SK-N-SH (cell line): Measurements from ENCODE around the gene TOM1L2. TPM values are rescaled to one million over a fixed set of nuclear protein-coding genes. Genes with fewer than 3 reads are reported as not detected.

ENCODE experiments used
- CTCF ChIA-PET: fragments of 300-600, 350-600 bp; formaldehyde crosslinking; extraction: SDS; loops from one replicate; lab custom pipeline; 2021; lab: Yijun Ruan, JAX
- POLR2A ChIA-PET: fragments of 350-600 bp; sonication (Branson Sonifier 250); formaldehyde crosslinking; extraction: SDS; loops from one replicate; lab custom pipeline; 2020; ENCODE audit warnings: antibody characterized with exemption, inconsistent platforms; lab: Yijun Ruan, JAX
- DNase-seq: peaks from one replicate; pipeline ENCODE4 v3.0.0; 2012
- H2AFZ ChIP-seq: fragments of 200-600 bp; sonication (generic); 2 replicates; pipeline ENCODE4 v1.8.1; 2016; ENCODE audit warnings: antibody characterized with exemption, mild to moderate bottlenecking, low read depth
- H3F3A ChIP-seq: fragments of 200-600 bp; sonication (generic); replicated peaks from 2 replicates; pipeline ENCODE3; 2016; ENCODE audit warnings: antibody characterized with exemption, mild to moderate bottlenecking; ENCODE audit not compliant: insufficient read depth
- H3K27ac ChIP-seq, 2 experiments: fragments of 200-500 bp in 1 of 2; fragments of 200-600 bp in 1 of 2; sonication (Bioruptor generic) in 1 of 2; sonication (generic), shearing (Covaris generic) in 1 of 2; 2 replicates each; pipeline versions ENCODE4 v1.5.1 to v1.6.1; 2014 to 2016; ENCODE audit warnings: low read depth in 2 of 2, inconsistent platforms in 1 of 2, low read length in 1 of 2, mild to moderate bottlenecking in 1 of 2, mixed read lengths in 1 of 2
- H3K27me3 ChIP-seq: fragments of 200-600 bp; sonication (generic), shearing (Covaris generic); 2 replicates; pipeline ENCODE4 v1.6.1; 2016; ENCODE audit warnings: mixed run types; ENCODE audit not compliant: insufficient read depth
- H3K36me3 ChIP-seq, 2 experiments: fragments of 200-500 bp in 1 of 2; fragments of 200-600 bp in 1 of 2; sonication (Bioruptor generic) in 1 of 2; sonication (generic) in 1 of 2; replicated peaks in 1 of 2; 2 replicates each; pipeline versions ENCODE3 to v1.5.1; 2014 to 2016; ENCODE audit warnings: low read length in 1 of 2, mild to moderate bottlenecking in 1 of 2; ENCODE audit not compliant: insufficient read depth in 2 of 2, control insufficient read depth in 1 of 2
- H3K4me1 ChIP-seq, 2 experiments: fragments of 200-500 bp in 1 of 2; fragments of 200-600 bp in 1 of 2; sonication (Bioruptor generic) in 1 of 2; sonication (generic), shearing (Covaris generic) in 1 of 2; 2 replicates each; pipeline versions ENCODE4 v1.5.1 to v1.6.1; 2014 to 2016; ENCODE audit warnings: low read depth in 1 of 2, low read length in 1 of 2, mixed run types in 1 of 2; ENCODE audit not compliant: insufficient read depth in 2 of 2, control insufficient read depth in 1 of 2
- H3K4me2 ChIP-seq: fragments of 200-600 bp; sonication (generic), shearing (Covaris generic); 2 replicates; pipeline ENCODE4 v1.6.1; 2017; ENCODE audit warnings: mixed run types
- H3K4me3 ChIP-seq, 2 experiments: fragments of 200-500 bp in 1 of 2; fragments of 200-600 bp in 1 of 2; sonication (Bioruptor generic) in 1 of 2; sonication (generic), shearing (Covaris generic) in 1 of 2; 2 replicates each; pipeline versions ENCODE4 v1.5.1 to v1.8.1; 2014 to 2016; ENCODE audit warnings: low read depth in 2 of 2, inconsistent platforms in 1 of 2, low read length in 1 of 2, mild to moderate bottlenecking in 1 of 2, mixed read lengths in 1 of 2, moderate library complexity in 1 of 2
- H3K79me2 ChIP-seq: fragments of 200-600 bp; sonication (generic); 2 replicates; pipeline ENCODE4 v1.8.1; 2017; ENCODE audit warnings: mild to moderate bottlenecking; ENCODE audit not compliant: insufficient read depth
- H3K9ac ChIP-seq: fragments of 200-600 bp; sonication (generic); 2 replicates; pipeline ENCODE4 v1.6.1; 2017; ENCODE audit warnings: mixed run types
- H3K9me2 ChIP-seq: fragments of 200-600 bp; sonication (generic); 2 replicates; pipeline ENCODE4 v1.6.1; 2017; ENCODE audit warnings: mixed run types
- H3K9me3 ChIP-seq: fragments of 200-600 bp; sonication (generic); 2 replicates; pipeline ENCODE4 v1.6.1; 2017; ENCODE audit warnings: mixed run types, mild to moderate bottlenecking, moderate library complexity
- H4K20me1 ChIP-seq: fragments of 200-600 bp; sonication (generic); 2 replicates; pipeline ENCODE4 v1.6.1; 2017; ENCODE audit warnings: mild to moderate bottlenecking, mixed run types; ENCODE audit not compliant: insufficient read depth
- IRF3 ChIP-seq: fragments of 150-350 bp; IDR thresholded peaks from 2 replicates; pipeline ENCODE4 v1.6.1; 2016; ENCODE audit warnings: mild to moderate bottlenecking, low read depth, low read length
- MAX ChIP-seq: IDR thresholded peaks from 2 replicates; pipeline ENCODE4 v1.4.0; 2012; ENCODE audit warnings: low read depth
- PBX3 ChIP-seq: IDR thresholded peaks from 2 replicates; pipeline ENCODE4; 2012
- REST ChIP-seq: IDR thresholded peaks from 2 replicates; pipeline ENCODE4 v1.6.1; 2012; ENCODE audit warnings: mild to moderate bottlenecking, low read depth, low read length, moderate library complexity
- SIN3A ChIP-seq: IDR thresholded peaks from 2 replicates; pipeline ENCODE4 v1.6.1; 2012; ENCODE audit warnings: low read depth, mild to moderate bottlenecking, low read length, moderate library complexity, borderline replicate concordance
- WGBS: methylation state at CpG from one replicate; pipeline ENCODE4 v1.1.6; 2017; ENCODE audit warnings: low lambda C conversion rate; 5-methylcytosine and 5-hydroxymethylcytosine counted together
- polyA plus RNA-seq, 3 experiments: library from polyadenylated mRNA; depleted of rRNA; stranded (reverse); fragments of >200 nt; gene quantifications; 2 replicates each; pipeline ENCODE4 v1.2.3, GENCODE V29; 2012

Gene TOM1L2
- polyA plus RNA-seq, 1 of the 3 experiments (the other 2 are of a cell fraction) = 85.4 TPM

- TF ChIP-seq PBX3 = no peak
- no peak for TF ChIP-seq SIN3A
- TF ChIP-seq IRF3 = no peak
- no peak for TF ChIP-seq MAX
Observed at GRCh38 chr17:17816240-17816814, 155.9 kb downstream of the TOM1L2 start (continued).

GRCh38 chr17:17815436-17816200 lies 156.6 kb downstream of the TOM1L2 start:
- Histone ChIP-seq H3K9me2 (no peaks in the 10 kb centered on the region), H3K27ac (peak overlapping the region in 1 of 2 experiments; percentile 67; a peak in 1 of 4 replicates), H3K9ac (no peak overlapping the region), H2AFZ (no peak overlapping the region), H3K4me3 (no peak overlapping the region), H3F3A (peaks cover 14% of the 10 kb centered on the region), H3K4me2 (no peak overlapping the region), H3K27me3 (no peaks in the 10 kb centered on the region), H4K20me1 (no peaks in the 10 kb centered on the region), H3K36me3 (peaks cover 2 to 75% of the 10 kb centered on the region in 2 experiments), H3K9me3 (no peaks in the 10 kb centered on the region), H3K79me2 (no peaks in the 10 kb centered on the region), H3K4me1 (peaks cover 13 to 79% of the 10 kb centered on the region in 2 experiments; a peak in 3 of 4 replicates)
- TF ChIP-seq REST = no peak
- ChIA-PET POLR2A (interaction anchor here (0.9 to 1.5 kb wide), 3 partner anchors 21 to 30 kb away, joined by 3 to 7 read pairs (median 4); partner anchors contain the start of gene SREBF1), CTCF (interaction anchor here (0.7 to 5.3 kb wide), 8 partner anchors 13 to 102 kb away, joined by 3 to 58 read pairs (median 10); partner anchors contain the start of gene SREBF1)
- 89% methylated on average over 11 of the region's 17 CpGs for WGBS
- peak; percentile 55 for DNase-seq
